GM15510 (cell line): Measurements from ENCODE around the gene JAZF1.

Experiments
- POLR2A ChIP-seq: IDR thresholded peaks from 3 replicates; pipeline ENCODE4 v1.6.1; 2011; ENCODE audit warnings: borderline replicate concordance; ENCODE audit not compliant: insufficient read length; ENCODE audit errors: extremely low read depth

JAZF1 gene

DNA sequence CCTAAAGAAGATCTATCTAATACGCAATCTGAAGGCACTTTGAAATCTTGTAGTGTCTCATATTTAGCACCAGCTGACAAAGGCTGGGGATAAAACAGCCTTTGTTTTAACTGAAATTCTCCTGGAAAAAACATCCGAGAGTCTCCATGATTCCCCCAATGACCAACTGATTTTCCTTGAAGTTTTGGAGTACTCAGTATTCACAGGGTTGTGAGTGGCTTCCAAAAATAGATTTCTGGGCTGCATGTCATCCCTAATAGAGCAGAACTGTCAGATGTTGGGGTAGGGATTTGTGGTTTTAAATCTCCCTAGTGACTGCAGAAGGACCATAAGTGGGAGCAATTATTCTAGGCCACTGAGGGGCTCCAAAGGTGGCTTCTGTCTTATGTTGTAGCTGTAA, 234.2 kb downstream of the JAZF1 start:
- TF ChIP-seq POLR2A, result no peak

DNA sequence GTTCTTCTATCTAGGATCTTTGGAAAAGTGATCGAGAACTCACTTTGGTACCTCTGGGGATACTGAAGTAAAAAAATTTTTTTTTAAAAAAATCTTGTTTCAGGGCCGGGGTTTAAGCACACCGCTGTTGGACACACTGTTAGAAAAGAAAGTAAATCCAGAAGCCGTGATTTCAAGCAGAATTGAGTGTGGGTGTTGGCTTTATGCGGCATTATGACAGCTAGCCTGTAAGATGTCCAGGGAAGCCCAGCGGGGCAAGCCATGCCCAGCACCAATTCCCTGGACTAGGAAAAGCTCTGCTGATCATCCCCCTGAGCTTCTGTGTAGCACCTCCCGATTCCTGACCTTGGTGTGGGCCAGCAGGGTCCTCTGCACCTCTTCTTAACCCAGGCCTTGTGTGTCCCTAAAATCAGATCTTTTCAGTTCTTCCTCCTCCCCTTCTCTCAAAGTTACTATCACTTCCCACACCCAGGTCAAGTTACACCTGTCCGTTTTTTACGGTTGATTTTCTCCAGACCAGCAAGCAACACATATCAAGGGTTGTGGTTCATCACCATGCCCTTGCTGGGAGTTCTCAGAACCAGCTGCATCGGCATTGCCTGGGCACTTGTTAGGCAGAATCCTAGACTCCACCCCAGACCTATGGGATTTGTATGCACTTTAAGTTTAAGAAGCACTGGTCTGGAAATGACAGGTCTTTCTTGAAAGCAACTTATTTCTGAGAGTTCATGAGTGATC, 235.4 kb downstream of the JAZF1 start:
- TF ChIP-seq POLR2A, result no peak

- no peak for TF ChIP-seq POLR2A
Observed at GRCh38 chr7:27944643-27945042, 236.0 kb downstream of the JAZF1 start.

- TF ChIP-seq POLR2A, result no peak
Observed at GRCh38 chr7:27943241-27943640, 237.4 kb downstream of the JAZF1 start.

- no peak for TF ChIP-seq POLR2A
Observed at GRCh38 chr7:27942711-27943110, 237.9 kb downstream of the JAZF1 start.

DNA sequence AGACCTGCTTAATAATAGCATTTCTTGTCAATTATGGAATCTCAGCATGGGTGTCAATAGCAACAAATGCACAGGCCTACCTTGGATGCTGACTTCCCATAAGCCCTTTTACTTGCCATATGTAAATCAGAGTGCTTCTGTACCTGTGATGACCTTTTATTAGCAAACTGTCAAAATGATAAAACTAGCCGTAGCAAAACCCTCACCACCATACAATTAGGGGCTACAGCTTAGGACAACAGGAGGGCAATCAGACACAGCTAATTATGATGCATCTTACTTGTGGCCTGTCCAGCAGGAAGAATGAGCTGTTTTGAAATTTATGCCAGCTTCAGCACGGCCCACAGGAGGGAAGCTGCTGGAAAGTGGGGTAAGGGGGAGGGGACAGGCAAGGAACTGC, 239.1 kb downstream of the JAZF1 start:
- no peak for TF ChIP-seq POLR2A

GRCh38 chr7:27940341-27940740, 240.3 kb downstream of the JAZF1 start:
- TF ChIP-seq POLR2A, result no peak

DNA sequence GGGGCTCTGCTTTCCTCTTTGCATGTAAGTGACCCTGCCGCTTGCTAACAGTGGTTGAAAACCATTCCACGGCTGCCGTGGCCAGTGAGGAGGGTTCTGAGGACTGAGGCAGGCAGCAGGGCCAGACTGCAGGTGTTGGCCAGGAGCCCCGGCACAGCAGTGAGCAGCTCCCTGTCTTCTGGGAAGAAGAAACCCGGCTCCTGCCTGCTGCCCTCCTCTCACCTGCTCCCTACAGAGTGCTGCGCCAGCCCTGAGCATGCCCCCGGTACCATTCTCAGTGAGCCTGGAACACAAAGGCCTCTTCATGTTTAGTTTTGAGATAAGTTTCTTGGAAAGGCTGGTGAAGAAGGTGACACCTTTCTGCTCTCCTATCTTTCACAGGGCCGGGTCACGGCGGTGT, 240.7 kb downstream of the JAZF1 start:
- no peak for TF ChIP-seq POLR2A

DNA sequence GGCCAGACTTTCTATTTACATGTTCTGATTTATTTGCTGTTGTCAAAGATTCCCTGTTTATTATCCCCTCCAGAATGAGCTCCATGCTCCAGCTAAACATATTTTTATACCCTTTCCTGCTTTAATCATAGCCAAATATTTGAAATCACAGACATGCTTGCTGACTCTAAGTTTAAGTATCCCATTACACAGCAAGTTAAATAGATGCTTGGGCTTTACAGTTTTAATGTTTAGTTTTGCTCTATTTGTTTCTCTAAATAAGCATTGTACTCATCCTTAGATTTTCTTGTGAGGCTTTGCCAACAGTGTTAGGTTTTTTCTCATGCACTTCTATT, 243.9 kb downstream of the JAZF1 start:
- no peak for TF ChIP-seq POLR2A

DNA sequence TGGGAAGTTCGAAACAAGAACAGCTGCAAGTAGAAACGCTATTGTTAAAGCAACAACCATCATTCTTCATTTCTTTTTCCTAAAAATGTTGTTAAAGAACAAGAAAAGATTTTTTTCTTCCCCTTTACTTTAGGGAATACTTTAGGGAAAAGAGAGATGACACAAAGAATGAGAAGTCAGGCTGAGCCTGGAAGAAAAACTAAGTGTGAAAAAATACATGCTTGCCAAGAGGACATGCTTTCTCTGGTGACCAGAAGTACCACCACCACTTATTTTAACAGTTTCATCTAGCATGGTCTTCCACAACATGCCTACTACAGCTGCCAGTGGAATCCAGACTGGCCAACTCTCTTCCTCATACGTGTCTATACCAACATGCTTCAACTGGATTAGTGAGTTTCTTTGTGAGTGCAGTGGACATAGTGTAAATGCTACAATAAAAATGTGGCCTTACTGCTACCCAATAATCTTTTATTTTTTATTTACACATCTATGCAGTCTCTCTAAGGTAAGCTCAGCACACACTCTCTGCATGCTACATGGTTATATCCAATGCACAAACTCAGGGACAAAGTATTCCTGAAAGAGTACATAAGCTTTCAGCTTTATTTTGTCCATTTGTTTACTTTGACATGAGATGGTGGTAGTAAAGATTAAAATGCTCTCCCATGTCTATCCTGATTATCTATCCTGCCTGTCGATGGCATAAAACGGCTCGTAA, 244.4 kb downstream of the JAZF1 start:
- no peak for TF ChIP-seq POLR2A

DNA sequence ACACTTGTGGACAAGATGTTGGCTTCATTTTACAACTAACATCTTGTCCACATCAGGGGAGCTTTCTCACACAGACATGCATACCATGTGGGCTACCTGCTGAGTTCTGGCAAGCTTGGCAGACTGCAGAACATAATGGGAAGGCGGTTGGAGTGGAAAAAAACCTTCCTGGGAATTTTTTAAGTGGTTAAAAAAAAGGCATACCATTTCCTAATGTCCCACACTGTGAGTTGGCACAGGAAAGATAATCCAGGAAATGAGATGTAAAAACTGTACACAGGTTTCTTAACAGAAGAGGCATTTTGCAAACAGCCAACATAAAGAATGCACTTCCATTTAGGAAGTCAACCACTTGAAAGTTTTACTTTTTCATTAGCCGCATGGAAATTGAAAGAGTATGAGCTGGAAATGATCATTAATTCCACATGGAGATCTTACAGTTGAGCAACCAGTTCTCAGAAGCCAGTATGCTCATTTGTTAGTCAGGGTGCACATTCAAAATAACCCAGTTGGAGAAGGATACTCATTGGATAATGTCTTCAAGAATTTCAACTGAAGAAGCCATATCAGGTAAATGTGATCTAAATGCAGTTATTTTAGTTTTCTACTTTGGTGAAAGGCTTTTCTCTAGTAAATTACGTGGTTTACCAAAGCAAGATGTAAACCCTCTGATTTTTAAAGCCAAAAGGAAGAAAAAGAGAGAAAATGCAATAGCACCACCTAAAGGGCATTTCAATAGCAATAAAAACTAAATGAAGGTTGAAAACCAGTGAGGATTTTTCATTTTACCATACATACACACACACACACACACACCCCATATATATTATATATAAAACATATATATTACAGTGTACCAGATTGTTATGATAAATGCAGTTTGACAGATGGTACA, 246.7 kb downstream of the JAZF1 start:
- TF ChIP-seq POLR2A, result no peak

DNA sequence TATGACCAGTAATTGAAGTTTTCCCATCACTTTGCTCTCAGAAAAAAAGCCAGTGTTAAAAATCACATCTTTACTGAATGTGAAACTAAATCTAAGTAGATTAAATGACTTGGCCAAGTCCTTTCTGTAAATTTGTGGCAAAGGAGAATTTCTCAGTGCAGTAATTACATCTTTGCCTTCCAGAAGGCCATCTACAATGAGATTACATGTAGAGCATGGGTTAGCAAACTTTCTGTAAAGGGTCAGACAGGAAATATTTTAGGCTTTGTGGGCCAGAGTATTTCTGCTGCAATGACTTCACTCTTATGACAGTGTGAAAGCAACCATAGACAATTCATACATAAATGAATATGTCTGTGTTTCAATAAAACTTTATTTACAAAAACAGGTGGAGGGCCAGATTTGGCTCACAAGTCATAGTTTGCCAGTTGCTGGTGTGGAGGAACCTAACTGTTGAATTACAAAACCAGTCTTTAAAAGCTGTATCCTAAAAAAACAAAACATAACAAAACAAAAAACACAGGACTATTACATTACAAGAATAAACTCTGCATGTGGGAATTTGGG, 249.6 kb downstream of the JAZF1 start:
- TF ChIP-seq POLR2A, result no peak

GRCh38 chr7:27929127-27929526, 251.5 kb downstream of the JAZF1 start:
- TF ChIP-seq POLR2A, result no peak

DNA sequence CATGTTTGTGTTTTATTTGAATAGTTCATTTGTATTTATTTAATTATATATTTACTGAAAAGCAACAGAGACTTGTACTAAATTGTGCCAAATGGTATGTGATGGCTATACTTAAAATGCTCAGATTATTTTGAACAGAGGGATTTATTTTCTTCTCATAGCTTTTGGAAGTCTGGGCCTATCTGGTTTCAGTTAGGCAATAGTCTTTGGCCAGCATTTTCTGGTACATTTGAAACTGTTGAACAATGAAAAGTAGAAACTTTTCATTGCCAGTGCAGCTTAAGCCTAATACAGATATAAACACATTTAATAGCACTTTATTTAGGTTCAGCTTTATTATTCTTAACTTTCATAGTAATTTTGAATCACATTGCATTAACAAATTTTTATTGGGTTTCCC, 252.6 kb downstream of the JAZF1 start:
- no peak for TF ChIP-seq POLR2A
